GM18498 (cell line): Measurements from ENCODE around the gene NEBL.

Experiments used
- ATAC-seq: cut with Tn5 transposase; IDR thresholded peaks from one replicate; pipeline ENCODE4 v1.9.1; 2021; ENCODE audit warnings: mild to moderate bottlenecking, moderate library complexity; ENCODE audit not compliant: unreplicated experiment

NEBL gene

DNA sequence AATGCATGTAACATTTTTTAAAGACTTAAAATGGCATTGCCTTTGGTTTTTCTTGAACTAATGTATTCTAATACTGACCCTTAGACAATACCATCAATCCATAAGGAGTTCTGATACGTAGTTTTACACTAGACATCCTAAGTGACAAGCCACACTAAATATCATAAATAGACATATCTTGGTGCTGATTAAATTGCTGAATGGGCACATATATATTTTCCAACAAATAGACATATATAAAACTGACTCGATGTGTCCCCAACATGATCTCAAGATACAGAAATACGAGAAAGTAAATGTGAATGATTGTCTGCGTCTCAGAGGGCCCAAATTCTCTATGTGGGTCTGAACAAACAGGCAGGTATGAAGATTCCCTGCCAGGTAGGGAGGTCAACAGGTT is 99.8 kb downstream of the NEBL start:
- ATAC-seq = no peak

DNA sequence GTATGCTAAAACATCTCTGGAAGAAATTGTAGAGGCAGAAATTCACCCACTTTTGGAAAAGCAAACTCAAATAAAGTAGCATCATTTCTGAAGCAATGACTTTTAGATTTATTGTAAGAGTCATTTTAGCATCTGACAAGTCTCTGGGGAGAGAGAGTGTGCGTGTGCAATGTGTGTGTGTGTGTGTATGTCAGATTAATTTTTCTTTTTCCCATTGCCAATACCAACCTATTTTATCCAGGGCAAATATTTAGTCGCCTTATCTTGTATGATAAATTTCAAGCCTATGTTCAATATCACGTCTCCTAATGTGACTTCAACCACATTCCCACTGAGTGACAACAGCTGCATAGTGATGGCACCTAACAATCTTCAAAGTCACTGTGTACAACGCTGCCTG is 101.7 kb downstream of the NEBL start:
- no peak for ATAC-seq

DNA sequence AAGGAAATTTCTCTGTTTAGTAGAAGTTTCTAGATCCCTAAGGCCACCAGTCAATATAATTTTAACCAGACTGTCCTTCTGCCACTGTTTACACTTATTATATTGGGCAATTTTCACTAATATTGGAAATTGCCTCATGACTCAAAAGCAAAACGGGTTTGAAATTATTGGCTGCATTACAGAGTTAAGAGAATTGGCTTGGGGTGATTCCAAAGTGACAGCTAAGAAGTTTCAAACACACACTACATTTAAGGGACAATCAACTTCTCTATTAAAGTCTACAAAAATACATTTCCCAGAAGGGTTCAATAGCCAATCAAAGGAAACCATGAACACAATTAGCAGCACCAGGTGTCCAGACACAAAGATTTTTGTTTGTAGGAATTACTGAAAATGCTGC is 111.9 kb downstream of the NEBL start:
- no peak for ATAC-seq

DNA sequence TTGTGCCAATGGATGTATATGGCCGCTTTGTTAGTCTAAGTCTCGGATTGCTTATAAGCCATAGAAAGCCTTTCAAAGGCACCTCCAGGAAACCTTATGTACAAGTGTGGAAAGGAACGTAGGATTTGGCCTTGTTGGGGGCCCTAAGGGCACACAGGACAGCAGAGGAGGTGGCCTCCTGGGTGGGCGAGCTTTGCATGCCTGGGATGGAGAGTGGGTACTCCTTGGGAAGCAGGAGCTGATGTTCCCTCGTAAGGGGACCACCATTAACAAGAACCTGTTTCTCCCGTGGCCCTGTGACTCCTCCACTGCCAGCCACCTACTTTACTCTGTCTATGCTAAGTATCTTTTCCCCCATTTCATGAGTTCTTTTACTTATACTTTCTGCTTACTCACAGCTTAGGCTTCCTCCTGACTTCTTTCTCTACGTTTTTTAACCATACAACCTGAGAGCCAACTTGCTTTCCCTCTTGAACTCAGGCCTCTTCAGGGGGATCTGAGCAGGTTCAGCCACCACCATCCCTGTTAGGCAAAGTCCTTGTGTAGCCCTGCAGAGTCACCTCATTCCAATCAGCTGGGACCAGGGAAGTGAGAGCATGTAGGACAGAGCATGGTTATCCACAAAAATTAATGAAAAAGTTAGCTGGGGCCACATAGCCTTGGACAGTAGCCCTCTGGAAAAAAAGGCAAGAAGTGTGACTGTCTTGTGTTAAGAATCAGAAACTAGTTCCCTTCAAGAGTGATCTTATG is 118.9 kb downstream of the NEBL start:
- ATAC-seq = no peak

DNA sequence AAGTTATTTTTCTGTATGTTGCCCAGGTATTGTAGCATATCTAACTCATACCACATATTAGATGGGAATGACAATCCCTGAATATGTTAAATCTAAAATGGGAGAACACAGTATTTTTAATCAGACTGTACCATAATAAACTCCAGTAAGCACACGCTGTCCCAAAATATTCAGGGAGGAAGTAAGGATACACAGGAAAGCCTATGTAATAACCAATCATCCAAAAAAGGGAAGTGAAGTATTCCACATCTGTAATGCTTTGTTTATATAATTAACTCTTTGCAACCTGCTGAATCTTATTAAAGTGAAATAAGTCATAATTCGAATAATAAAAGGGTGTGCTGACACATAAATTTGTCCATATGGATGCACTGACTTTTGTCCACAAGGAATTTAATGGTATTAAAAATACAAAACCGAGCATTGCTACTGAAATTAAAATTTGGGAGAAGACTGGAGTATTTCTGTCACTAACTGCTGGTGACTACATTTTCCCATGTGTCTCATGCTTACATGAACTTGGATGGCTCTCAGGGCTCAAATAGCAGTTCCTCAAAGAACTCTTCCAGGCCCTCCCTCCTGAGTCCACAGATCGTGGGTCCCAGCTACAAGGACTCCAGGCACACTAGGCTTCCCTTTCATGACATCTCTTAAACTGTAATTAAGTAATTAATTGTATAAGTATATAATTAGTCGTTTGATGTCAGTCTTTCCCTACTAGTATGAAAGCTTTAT is 120.6 kb downstream of the NEBL start:
- ATAC-seq = no peak

DNA sequence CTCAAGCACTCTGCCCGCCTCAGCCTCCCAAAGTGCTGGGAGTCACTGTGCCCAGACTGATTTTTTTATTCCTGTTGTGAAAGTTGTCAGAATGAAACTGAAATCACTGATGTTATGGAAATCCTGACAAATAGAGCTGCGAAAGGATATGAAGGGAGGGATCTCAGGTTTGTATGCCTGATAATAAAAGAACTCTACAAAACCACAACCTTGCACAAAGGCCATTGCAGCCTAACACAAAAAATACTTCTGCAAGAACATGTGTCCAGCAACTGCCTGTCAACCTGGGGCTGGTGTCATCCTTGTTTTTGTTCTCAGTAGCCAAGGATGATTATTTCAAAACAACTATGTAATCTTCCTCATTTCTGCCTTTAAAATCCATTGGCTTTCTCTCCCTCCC is 126.1 kb downstream of the NEBL start:
- no peak for ATAC-seq

DNA sequence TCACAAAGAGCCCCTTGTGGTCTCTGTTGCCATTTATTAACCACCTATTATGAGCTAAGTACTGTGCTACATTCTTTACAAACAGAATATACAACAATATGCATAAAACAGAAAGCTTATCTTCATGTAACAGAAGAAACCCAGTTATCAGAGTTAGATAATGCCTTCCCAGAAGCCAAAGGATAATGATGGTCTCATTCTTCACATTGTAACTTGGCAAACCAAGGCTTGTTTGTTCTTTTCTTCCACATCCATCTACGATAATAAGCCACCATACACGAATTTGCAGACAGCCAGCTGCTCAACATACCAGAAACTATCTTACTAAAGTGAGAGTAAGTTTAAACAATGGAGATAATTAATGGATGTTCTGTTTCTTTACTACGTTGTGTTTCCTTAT is 127.6 kb downstream of the NEBL start:
- no peak for ATAC-seq

DNA sequence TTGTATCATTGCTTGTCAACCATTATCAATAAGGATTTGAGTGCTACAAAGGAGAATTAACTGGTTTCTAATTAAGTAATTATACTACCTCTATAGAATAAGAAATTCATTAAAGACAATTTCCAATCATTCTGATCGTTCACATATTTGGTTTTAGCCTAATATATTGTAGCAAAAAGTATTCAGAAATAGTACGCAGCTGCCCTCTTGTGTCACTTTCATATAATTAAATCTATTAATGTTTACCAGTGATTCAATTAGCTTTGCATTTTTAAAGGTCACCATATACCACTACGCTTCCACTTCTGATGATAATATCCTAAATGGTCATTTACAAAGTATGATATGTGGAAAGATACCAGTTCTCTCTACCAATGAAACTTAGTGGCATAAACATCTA is 128.3 kb downstream of the NEBL start:
- no peak for ATAC-seq

DNA sequence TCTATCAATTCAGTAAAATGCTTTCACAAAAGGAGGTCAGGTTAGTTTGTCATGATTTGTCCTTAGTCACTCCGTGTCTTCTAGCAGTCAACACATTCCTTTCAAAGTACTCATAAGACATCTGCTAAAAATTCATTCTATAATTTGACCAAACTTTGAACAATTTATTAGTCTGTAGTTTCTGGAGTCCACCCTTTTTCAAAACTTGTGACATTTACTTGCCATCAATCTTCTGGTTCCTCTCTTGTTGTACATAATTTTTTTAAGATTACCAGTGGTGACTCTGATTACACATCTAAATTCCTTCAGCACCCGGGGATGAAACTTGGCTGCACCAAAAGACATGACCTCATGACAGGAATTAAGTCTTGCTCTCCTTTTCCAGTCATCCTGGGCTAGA is 130.1 kb downstream of the NEBL start:
- ATAC-seq = no peak

DNA sequence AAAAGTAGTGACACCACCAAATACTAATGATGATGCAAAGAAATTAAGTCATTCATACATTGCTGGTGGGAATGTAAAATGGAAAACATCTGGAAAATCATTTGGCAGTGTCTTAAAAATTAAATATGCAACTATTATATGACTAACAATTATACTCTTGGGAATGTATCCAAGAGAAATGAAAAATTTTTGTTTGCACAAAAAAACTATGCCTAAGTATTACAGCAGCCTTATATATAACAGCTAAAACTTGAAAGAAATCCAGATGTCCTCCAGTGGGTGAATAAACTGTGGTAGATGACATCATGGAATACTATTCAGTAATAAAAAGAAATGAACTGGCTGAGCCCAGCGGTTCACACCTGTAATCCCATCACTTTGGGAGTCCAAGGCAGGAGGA is 132.0 kb downstream of the NEBL start:
- no peak for ATAC-seq

DNA sequence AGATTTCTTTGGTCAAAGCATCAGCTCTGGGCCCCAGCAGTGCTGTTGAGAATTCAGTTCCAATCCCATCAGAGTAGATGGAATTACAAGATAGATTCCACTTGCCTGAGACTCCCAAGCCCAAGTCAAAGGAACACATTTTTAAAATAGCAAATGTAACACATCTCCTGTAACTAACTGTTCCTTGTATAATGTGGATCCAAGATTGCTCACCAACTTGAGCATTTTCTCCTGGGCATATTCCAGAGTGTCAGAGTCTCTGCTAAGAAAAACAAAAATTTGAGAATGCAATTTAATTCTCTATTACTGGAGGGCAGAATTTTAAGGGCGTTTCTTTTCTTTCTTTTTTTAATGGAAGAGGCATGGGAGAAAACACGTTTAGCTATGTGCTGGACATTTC is 136.7 kb downstream of the NEBL start:
- no peak for ATAC-seq

DNA sequence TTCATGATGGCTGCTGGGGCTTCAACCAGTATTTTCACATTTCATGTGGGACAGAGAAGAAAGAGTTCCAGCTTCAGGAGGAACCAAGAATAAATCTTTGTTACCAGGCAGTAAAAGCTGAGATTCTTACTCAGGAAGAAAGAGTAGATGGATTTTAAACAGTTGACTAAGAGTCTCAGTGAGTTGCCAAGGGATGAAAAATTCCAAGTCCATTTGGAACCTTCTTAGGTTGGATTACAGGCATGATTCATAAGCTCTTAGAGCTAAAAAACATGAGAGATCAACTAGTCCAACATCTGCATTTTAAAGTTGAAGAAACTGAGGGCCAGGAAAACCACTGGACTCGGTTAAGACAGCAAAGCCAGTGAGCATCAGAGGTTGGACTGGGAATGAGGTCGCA is 148.6 kb downstream of the NEBL start:
- ATAC-seq = no peak

DNA sequence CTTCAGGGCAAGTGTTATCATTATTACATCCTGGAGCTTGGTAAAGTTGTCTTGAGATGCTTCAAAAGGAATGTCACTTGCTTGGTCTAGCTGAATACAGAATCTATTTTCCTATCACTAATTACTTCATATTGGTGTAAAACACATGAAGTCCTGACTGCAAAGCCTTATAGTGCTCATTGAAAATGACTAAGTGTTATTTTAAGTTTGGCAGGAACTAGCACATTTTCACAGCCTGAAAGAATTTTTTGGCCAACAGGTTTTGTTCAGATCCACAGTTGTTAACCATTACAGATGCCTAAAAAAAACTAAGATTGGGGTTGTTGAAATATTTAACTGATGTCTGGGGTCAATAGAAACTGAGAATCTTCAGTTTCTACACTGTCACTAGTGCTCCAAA is 149.3 kb downstream of the NEBL start:
- no peak for ATAC-seq

DNA sequence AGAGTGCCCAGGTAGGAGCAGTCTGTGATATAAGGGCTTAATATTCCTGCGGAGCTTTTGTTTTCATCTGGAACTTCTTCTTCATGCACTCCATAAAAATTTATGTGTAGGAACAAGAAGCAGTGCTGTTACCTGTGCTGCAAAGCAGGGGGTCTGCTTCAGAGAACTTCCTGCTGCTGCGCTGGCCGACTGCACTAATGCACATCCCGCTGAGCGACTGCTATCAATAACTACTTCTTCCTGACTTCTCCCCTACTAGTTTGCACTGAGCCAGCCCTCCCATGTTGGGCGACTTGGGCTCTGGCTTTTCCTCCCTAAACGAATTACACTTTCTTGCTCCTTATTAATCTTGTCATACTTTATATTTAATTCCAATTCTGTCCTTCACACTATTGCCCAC is 150.3 kb downstream of the NEBL start:
- ATAC-seq = no peak

DNA sequence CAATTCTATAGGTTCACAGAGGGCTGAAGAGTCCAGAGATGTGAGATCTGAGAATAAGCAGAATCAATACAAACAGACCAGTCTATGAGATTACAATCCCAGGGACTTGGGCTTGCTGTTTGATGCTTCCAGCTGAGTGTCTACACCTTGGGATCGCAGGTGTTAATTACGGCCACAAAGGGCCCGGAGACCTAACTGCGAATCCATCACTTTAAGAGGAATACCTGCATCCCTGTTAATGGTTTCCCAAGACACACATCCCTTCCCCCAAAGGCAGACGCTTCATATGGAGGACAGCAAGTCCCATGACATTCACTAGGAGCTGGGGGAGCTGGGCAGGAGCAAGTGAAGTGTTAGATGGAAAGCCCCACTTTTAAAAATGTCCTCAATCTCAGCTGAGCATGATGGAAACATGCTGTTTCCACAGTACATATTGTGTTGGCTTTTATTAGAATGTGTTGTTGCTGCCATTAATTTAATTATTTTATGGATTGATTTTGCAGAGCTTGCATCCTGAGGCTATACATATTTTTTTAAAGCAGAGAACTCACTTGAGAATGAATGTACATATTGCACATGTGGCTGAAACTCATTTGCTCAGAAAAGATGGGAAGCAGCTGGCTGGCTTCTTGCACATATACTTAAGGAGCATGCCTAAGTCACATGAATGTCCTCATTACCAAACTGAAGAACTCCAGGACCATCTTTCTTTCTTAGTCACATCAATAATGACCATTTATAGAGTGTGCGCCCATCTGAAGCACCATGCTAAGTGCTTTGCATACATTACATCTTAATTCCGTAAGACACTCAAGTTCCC is 151.3 kb downstream of the NEBL start:
- no peak for ATAC-seq

DNA sequence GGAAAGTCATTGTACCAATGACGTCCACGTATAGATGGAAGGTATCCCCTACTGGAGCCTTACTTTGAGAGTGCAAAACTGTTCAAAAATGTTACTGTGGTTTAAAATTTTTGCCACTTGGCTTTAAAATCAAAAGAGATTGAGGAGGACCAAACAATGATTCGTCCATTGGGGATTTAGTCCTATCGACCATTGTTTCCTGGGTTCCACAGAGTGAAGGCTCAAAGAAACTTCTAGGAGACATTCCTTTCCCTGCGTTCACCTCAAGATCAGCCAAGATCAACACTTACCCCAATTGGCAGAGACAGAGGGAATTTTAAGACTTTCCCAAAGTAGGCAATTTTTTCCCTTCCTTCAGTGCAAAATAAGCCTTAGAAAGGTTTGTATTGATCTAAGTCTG is 152.3 kb downstream of the NEBL start:
- no peak for ATAC-seq

DNA sequence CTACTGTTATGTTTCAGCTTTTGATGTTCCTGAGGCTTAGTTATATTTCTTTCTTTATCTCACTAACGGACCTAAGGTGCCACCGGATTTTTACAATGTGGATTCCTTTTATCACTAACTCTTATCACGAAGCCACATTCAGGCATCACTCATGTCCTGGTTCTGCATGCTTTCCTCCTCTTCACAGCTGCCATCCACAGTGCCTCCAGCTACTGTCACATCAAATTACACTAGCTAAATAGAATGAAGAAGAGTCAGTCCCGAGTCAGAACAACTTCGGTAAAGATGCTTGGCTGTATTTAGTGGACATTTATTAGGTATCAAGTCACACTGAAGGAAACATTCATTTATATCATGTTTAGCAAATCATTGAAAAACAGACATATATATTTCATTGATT is 153.2 kb downstream of the NEBL start:
- no peak for ATAC-seq

DNA sequence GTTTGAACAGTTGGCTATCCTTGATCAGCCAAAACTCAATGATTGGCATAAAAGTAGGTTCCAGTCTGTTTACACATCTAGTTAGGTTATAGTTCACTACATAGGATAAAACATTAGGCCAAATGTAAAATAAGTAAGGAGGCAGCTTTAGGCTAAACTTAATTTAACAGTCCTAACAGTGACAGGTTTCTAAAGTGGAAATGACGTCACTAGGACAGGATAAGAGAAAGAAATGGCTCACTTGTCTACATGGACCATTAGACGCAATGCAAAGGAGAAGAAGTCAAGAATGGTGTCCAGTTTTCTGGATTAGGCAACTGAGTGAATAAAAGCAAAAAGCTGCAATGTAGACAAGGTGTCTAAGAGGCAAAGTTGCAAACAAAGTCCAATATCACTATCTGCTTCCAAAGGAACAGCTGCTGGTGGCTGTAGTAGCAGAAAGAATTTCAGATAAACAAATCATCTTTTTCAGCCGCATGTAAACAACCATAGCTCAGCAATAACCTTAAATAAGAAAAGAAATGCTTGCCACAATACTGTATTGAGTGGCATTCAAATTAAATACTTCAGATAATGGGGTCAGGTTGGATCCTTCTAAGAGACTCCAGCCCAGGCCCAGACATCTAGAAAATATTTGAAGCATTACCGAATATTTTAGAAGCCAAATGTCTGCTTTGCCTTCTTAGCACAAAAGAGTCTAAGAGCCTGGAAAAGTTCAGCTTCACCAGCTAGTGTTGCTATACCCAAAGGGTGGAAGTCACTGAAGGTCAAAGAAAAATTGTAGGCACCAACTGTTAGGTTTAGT is 154.2 kb downstream of the NEBL start:
- ATAC-seq = no peak

DNA sequence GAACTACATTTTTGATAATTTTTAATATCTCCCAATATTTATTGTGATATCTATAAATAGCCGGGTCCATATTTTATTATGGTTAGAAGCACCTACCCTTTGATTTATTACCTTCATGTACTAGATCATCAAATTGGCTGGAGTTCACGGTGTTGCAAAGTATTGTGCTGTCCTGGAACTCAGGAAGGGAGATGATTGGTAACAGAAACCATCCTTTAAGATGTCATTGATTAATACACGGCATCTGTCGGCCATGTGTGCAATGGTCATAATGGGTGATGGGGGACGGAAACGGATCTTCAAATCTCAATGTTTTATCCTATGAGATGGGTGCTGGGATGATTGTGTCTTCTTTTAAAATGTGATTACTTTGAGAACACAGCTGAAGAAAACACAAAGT is 157.0 kb downstream of the NEBL start:
- no peak for ATAC-seq

DNA sequence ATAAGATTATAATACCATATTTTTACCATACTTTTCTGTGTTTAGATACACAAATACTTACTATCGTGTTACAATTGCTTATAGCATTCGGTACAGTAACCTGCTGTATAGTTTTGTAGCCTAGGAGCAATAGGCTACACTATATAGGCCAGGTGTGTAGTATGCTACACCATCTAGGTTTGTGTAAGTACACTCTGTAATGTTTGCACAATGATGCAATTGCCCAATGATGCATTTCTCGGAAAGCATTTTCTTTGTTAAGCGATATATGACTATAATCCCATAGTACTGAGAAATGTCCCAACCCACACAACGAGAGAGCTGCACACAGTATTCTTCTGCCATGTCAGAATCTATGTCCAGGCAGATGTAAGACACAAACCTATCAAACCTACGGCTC is 160.0 kb downstream of the NEBL start:
- ATAC-seq = no peak
